Measurements from ENCODE around the gene COMP.
A peak's percentile ranks its signal among the peaks of the same experiment; 100 is the strongest.

The COMP gene

GRCh38 chr19:18790566-18791314 is at the start of gene COMP:
COMP (minus strand) TSS chr19:18791305; CDS start chr19:18791269, 36 bp downstream.
- Histone ChIP-seq H3K27ac (ENCODE audit: low read depth, low read length) (no peak within 1 kb of the TSS), H3K27me3 (ENCODE audit: control insufficient read depth in 5 of 5, insufficient read depth in 4 of 5, low read length in 5 of 5) (peaks cover 45 to 82% (median 65%) of the 10 kb centered on the region in 5 donors), H3K4me3 (ENCODE audit: low read depth in 1 of 5, low read length in 5 of 5) (peak within 1 kb of the TSS in 4 of 5 donors; percentile 32 to 45 (median 40)), H3K36me3 (ENCODE audit: control insufficient read depth in 5 of 5, insufficient read depth in 5 of 5, low read length in 5 of 5) (no peaks in the 10 kb centered on the region), H3K4me1 (ENCODE audit: control insufficient read depth in 5 of 5, insufficient read depth in 5 of 5, low read length in 5 of 5) (peaks cover 0 to 49% (median 34%) of the 10 kb centered on the region in 5 donors), H3K9me3 (ENCODE audit: control insufficient read depth in 5 of 5, low read length in 5 of 5) (no peaks in the 10 kb centered on the region), H3K9ac (ENCODE audit: low read length in 5 of 5) (no peak within 1 kb of the TSS)

GRCh38 chr19:18840288-18841267 is 49.5 kb upstream of the COMP start:
- peak overlapping the region; percentile 41 for H3K27ac ChIP-seq (ENCODE audit: low read depth, low read length)
- no peaks in the 10 kb centered on the region for H3K27me3 ChIP-seq (ENCODE audit: control insufficient read depth in 5 of 5, insufficient read depth in 4 of 5, low read length in 5 of 5)
- peaks cover 0 to 11% (median 5%) of the 10 kb centered on the region in 5 donors for H3K36me3 ChIP-seq (ENCODE audit: control insufficient read depth in 5 of 5, insufficient read depth in 5 of 5, low read length in 5 of 5)
- peak overlapping the region in 3 of 5 donors; percentile 36 to 70 (median 63) for H3K9ac ChIP-seq (ENCODE audit: low read length in 5 of 5)
- H3K9me3 ChIP-seq (ENCODE audit: control insufficient read depth in 5 of 5, low read length in 5 of 5): no peaks in the 10 kb centered on the region
- peak overlapping the region in 1 of 5 donors; percentile 17 for H3K4me3 ChIP-seq (ENCODE audit: low read depth in 1 of 5, low read length in 5 of 5)
- H3K4me1 ChIP-seq (ENCODE audit: control insufficient read depth in 5 of 5, insufficient read depth in 5 of 5, low read length in 5 of 5): peaks cover 11 to 82% (median 69%) of the 10 kb centered on the region in 5 donors

DNA sequence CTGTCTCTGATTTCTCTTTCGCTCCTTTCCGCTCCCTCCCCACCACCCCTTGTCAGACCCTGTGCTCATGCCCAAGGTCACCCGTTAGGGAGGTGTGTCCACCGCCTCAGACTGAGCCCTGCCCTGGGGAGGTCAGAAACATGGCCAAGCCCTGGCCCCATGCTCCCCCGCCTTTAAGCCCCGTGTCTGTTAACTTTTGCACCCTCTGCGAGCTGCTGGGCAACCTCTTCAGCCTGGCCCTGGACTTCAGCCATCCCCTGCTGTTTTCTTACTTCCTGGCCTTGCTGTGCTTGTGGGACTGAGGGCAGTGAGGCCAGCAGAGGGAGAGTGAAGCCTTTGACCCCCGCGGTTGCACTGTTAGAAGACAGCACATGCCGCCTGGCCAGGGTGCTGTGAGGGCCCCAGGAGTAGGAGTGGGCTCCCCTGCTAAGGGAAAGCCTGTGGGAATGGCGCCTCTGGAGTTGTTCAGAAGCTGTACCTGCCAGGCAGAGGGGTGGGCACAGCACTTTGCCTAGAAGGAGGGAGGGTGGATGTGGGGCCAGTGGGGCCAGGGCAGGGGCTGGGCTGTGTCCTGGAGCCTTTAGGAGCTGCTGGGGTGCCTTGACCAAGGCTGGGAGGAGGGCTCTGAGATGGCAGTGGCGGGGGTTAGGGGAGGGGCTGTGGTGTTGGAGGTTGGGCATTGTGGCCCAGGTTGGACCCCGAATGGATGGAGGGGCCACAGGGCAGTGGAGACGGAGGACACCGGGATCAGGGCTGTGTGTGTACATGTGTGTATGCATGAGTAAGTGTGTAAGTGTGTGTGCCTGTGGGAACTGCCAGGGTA is 48.6 kb upstream of the COMP start:
- no peaks in the 10 kb centered on the region for H3K27me3 ChIP-seq (ENCODE audit: control insufficient read depth in 5 of 5, insufficient read depth in 4 of 5, low read length in 5 of 5)
- H3K36me3 ChIP-seq (ENCODE audit: control insufficient read depth in 5 of 5, insufficient read depth in 5 of 5, low read length in 5 of 5): peaks cover 0 to 11% (median 5%) of the 10 kb centered on the region in 5 donors
- H3K4me3 ChIP-seq (ENCODE audit: low read depth in 1 of 5, low read length in 5 of 5): peak overlapping the region in 1 of 5 donors; percentile 17
- H3K4me1 ChIP-seq (ENCODE audit: control insufficient read depth in 5 of 5, insufficient read depth in 5 of 5, low read length in 5 of 5): peaks cover 11 to 83% (median 67%) of the 10 kb centered on the region in 5 donors
- peak overlapping the region in 3 of 5 donors; percentile 36 to 70 (median 63) for H3K9ac ChIP-seq (ENCODE audit: low read length in 5 of 5)
- H3K27ac ChIP-seq (ENCODE audit: low read depth, low read length): peak overlapping the region; percentile 41
- no peaks in the 10 kb centered on the region for H3K9me3 ChIP-seq (ENCODE audit: control insufficient read depth in 5 of 5, low read length in 5 of 5)

DNA sequence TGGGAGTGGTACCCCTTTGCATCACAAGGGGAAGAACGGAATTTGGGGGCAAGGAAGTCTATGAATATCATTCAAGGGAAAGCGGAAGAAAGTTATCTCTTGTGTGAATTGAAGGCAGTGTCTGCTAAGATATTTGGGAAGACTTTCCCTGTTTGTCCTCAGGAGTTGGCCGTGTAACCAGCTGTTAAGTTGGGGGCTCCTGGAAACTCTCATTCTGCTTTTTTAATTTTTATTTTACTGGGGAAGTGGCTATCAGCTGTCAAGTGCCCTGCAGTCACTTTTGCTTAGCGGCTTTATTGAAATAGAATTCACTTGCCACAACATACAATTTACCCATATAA is 43.5 kb upstream of the COMP start:
- no peaks in the 10 kb centered on the region for H3K9me3 ChIP-seq (ENCODE audit: control insufficient read depth in 5 of 5, low read length in 5 of 5)
- peak overlapping the region in 4 of 5 donors; percentile 43 to 85 (median 66) for H3K9ac ChIP-seq (ENCODE audit: low read length in 5 of 5)
- no peak overlapping the region for H3K27ac ChIP-seq (ENCODE audit: low read depth, low read length)
- peaks cover 0 to 11% (median 5%) of the 10 kb centered on the region in 5 donors for H3K36me3 ChIP-seq (ENCODE audit: control insufficient read depth in 5 of 5, insufficient read depth in 5 of 5, low read length in 5 of 5)
- peak overlapping the region in 4 of 5 donors; percentile 81 to 88 (median 83) for H3K4me3 ChIP-seq (ENCODE audit: low read depth in 1 of 5, low read length in 5 of 5)
- H3K27me3 ChIP-seq (ENCODE audit: control insufficient read depth in 5 of 5, insufficient read depth in 4 of 5, low read length in 5 of 5): no peaks in the 10 kb centered on the region
- peaks cover 10 to 68% (median 53%) of the 10 kb centered on the region in 5 donors for H3K4me1 ChIP-seq (ENCODE audit: control insufficient read depth in 5 of 5, insufficient read depth in 5 of 5, low read length in 5 of 5)

DNA sequence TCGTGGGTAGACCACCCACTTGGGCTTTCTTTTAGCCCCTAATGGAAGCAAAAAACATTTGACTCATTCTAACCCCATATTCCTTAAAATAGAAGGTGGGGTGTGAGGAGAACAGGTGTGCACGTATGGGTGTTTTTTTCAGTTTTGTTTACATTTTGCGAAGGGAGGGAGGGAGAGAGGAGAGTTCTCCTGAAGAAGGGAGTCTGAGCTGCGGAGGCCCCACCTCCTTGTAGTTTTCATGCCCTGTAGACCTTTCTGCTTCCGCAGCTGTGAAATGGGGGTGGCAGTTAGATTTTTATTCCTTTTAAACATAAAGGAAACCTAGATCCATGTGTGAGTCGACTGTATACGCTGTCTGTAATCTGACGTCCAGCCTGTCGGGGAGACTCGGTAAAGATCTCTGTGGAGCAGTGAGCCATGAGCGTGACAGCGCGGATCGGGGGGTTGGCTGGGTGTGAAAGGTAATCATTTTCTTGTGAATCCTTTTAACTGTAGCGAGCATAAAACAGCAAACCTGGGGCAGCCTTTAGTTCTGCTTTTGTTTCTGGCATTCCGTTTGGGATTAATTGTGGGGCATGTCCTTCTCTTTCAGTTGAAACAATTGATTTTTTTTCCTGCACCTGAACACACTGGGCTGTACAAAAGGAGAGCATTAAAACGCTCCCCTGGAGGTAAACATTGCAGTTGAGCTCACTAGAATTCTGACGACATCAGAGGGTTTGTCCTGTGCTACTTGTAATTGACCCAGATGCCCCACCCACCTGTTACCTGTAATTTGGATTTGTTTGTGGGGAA is 42.9 kb upstream of the COMP start:
- Histone ChIP-seq H3K27me3 (ENCODE audit: control insufficient read depth in 5 of 5, insufficient read depth in 4 of 5, low read length in 5 of 5) (no peaks in the 10 kb centered on the region), H3K9ac (ENCODE audit: low read length in 5 of 5) (peak overlapping the region; percentile 43 to 85 (median 72)), H3K36me3 (ENCODE audit: control insufficient read depth in 5 of 5, insufficient read depth in 5 of 5, low read length in 5 of 5) (peaks cover 0 to 11% (median 5%) of the 10 kb centered on the region in 5 donors), H3K4me1 (ENCODE audit: control insufficient read depth in 5 of 5, insufficient read depth in 5 of 5, low read length in 5 of 5) (peaks cover 7 to 62% (median 48%) of the 10 kb centered on the region in 5 donors), H3K4me3 (ENCODE audit: low read depth in 1 of 5, low read length in 5 of 5) (peak overlapping the region; percentile 81 to 89 (median 84)), H3K9me3 (ENCODE audit: control insufficient read depth in 5 of 5, low read length in 5 of 5) (no peaks in the 10 kb centered on the region), H3K27ac (ENCODE audit: low read depth, low read length) (no peak overlapping the region)

GRCh38 chr19:18833141-18833476 is 42.0 kb upstream of the COMP start:
- H3K9me3 ChIP-seq (ENCODE audit: control insufficient read depth in 5 of 5, low read length in 5 of 5): no peaks in the 10 kb centered on the region
- peak overlapping the region; percentile 81 to 89 (median 84) for H3K4me3 ChIP-seq (ENCODE audit: low read depth in 1 of 5, low read length in 5 of 5)
- H3K4me1 ChIP-seq (ENCODE audit: control insufficient read depth in 5 of 5, insufficient read depth in 5 of 5, low read length in 5 of 5): peaks cover 7 to 57% (median 48%) of the 10 kb centered on the region in 5 donors
- no peaks in the 10 kb centered on the region for H3K27me3 ChIP-seq (ENCODE audit: control insufficient read depth in 5 of 5, insufficient read depth in 4 of 5, low read length in 5 of 5)
- peaks cover 0 to 11% (median 4%) of the 10 kb centered on the region in 5 donors for H3K36me3 ChIP-seq (ENCODE audit: control insufficient read depth in 5 of 5, insufficient read depth in 5 of 5, low read length in 5 of 5)
- peak overlapping the region; percentile 84 for H3K27ac ChIP-seq (ENCODE audit: low read depth, low read length)
- peak overlapping the region; percentile 75 to 99 (median 92) for H3K9ac ChIP-seq (ENCODE audit: low read length in 5 of 5)

DNA sequence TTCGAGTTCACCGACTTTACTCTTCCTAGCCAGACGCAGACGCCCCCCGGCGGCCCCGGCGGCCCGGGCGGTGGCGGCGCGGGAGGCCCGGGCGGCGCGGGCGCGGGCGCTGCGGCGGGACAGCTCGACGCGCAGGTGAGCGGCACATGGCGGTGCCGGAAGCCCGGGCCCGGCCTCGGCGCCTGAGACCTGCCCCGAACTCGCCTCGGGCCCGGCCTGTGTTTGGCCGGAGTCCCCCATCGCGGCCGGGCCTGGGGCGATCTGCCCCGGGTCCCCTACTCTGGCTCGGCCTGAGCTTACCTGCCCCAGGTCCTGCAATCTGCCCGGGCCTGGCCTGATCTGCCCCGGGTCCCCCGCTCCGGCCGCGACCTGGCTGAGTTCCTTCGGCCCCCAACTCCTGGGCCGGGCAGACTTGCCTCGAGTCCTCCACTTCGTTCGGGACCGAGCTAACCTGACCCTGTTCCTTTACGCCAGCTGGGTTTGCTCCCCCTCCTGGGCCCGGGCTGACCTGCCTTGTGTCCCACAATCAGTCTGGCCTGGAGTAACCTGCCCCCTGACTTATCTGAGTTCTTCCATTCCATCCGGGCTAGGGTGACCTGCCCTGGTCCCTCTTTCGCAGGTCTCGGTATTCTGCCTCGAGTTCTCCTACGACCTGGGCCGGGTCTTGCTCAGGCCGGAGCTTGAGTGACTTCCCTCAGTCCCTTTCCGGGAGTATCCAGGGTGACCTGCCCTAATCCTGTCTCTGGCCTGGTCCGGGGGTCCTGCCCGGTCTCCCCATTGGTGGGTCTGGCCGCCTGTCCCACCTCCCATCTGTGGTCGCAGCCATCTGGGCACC is 41.4 kb upstream of the COMP start:
- H3K9me3 ChIP-seq (ENCODE audit: control insufficient read depth in 5 of 5, low read length in 5 of 5): peaks cover 0 to 3% (median 0%) of the 10 kb centered on the region in 5 donors
- H3K27me3 ChIP-seq (ENCODE audit: control insufficient read depth in 5 of 5, insufficient read depth in 4 of 5, low read length in 5 of 5): no peaks in the 10 kb centered on the region
- peaks cover 0 to 7% (median 3%) of the 10 kb centered on the region in 5 donors for H3K36me3 ChIP-seq (ENCODE audit: control insufficient read depth in 5 of 5, insufficient read depth in 5 of 5, low read length in 5 of 5)
- H3K4me3 ChIP-seq (ENCODE audit: low read depth in 1 of 5, low read length in 5 of 5): peak overlapping the region; percentile 81 to 89 (median 84)
- H3K4me1 ChIP-seq (ENCODE audit: control insufficient read depth in 5 of 5, insufficient read depth in 5 of 5, low read length in 5 of 5): peaks cover 7 to 53% (median 45%) of the 10 kb centered on the region in 5 donors
- peak overlapping the region; percentile 84 for H3K27ac ChIP-seq (ENCODE audit: low read depth, low read length)
- H3K9ac ChIP-seq (ENCODE audit: low read length in 5 of 5): peak overlapping the region; percentile 75 to 99 (median 94)

GRCh38 chr19:18831524-18832305 is 40.6 kb upstream of the COMP start, which contains the start of gene UPF1:
UPF1 (plus strand) TSS chr19:18831959; CDS start chr19:18832210, 251 bp downstream.
- peak within 1 kb of the TSS; percentile 75 to 99 (median 94) for H3K9ac ChIP-seq (ENCODE audit: low read length in 5 of 5)
- H3K36me3 ChIP-seq (ENCODE audit: control insufficient read depth in 5 of 5, insufficient read depth in 5 of 5, low read length in 5 of 5): peaks cover 0 to 4% (median 3%) of the 10 kb centered on the region in 5 donors
- peak within 1 kb of the TSS; percentile 84 for H3K27ac ChIP-seq (ENCODE audit: low read depth, low read length)
- peaks cover 0 to 11% (median 5%) of the 10 kb centered on the region in 5 donors for H3K9me3 ChIP-seq (ENCODE audit: control insufficient read depth in 5 of 5, low read length in 5 of 5)
- peak within 1 kb of the TSS; percentile 81 to 89 (median 84) for H3K4me3 ChIP-seq (ENCODE audit: low read depth in 1 of 5, low read length in 5 of 5)
- peaks cover 7 to 46% (median 40%) of the 10 kb centered on the region in 5 donors for H3K4me1 ChIP-seq (ENCODE audit: control insufficient read depth in 5 of 5, insufficient read depth in 5 of 5, low read length in 5 of 5)
- no peaks in the 10 kb centered on the region for H3K27me3 ChIP-seq (ENCODE audit: control insufficient read depth in 5 of 5, insufficient read depth in 4 of 5, low read length in 5 of 5)

Measured in subcutaneous abdominal adipose tissue (tissue), 5 donors.